HG03103 (cell line): Measurements from ENCODE around the gene FOXR1.
"Not testable (repeated sequence)": the region's sequence is repeated elsewhere in the genome, so short reads cannot be mapped to it uniquely, and the experiment has no call there.

ENCODE experiments used
- ATAC-seq: cut with Tn5 transposase; IDR thresholded peaks from one replicate; pipeline ENCODE4 v1.9.1; 2021; ENCODE audit warnings: low read depth; ENCODE audit not compliant: unreplicated experiment

The FOXR1 gene

GRCh38 chr11:118991486-118992038 lies 20.0 kb downstream of the FOXR1 start:
- ATAC-seq = not testable (repeated sequence)

GRCh38 chr11:118996926-118997626 lies 25.5 kb downstream of the FOXR1 start:
- peak; percentile 8 for ATAC-seq

DNA sequence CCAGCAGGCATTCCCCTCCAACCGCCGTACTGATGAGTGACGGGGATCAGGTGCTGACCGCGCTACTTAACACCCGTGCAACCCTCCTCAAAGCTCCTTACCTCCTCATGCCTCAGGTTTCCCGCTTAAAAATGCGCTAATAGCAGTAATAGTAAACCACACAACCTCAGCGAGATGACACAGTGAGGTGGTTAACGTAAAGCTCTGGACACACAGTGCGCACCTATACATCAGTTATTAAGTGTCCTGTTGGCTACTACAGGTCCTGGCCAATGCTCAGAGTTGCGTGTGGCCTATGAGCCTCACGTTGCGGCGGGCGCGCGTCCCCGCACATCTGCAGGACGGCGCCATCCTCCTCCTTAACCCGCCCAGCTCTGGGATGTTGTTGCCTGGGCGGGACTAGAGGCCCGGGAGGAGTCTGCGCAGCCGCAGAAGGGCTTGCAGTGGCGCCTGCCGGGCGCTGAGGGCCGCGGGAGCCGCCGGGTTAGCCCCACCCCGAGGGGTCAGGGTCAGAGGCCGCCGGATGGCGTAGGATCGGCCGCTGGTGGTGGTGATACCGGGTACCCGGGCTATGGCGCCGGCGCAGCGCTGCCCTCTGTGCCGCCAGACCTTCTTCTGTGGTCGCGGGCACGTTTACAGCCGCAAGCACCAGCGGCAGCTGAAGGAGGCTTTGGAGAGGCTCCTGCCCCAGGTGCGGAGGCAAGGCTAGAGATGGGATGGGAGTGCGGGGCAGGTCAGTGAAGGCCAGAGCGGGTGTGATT lies 26.2 kb downstream of the FOXR1 start, which contains the start of gene CENATAC:
TSS of gene CENATAC (plus strand) at position 512 of the 761 bp plus-strand sequence. CDS start at position 572, 60 bp downstream.
- peak; percentile 82 for ATAC-seq

- no peak for ATAC-seq
Measured at GRCh38 chr11:118998388-118998717, 26.8 kb downstream of the FOXR1 start.

GRCh38 chr11:118998822-118999221 lies 27.3 kb downstream of the FOXR1 start:
- no peak for ATAC-seq

DNA sequence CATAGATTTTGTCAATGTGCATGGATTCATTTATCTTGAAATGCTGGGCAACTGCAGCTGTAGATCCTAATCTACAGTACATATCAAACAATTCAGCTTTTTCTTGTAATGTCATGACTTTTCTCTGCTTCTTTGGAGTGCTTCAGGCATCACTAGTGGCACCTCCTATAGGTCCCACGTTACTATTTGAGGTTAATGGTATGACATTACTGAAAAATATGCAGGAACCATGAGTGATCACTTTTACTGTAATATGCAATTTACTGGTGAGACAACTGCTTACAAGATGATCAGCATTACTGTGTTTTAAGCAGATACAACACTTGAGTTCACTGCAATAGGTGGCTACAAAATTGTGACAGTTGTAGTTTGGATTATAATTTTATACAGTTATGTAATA lies 29.3 kb downstream of the FOXR1 start:
- ATAC-seq = no peak

GRCh38 chr11:119006656-119007055 lies 35.1 kb downstream of the FOXR1 start:
- no peak for ATAC-seq

DNA sequence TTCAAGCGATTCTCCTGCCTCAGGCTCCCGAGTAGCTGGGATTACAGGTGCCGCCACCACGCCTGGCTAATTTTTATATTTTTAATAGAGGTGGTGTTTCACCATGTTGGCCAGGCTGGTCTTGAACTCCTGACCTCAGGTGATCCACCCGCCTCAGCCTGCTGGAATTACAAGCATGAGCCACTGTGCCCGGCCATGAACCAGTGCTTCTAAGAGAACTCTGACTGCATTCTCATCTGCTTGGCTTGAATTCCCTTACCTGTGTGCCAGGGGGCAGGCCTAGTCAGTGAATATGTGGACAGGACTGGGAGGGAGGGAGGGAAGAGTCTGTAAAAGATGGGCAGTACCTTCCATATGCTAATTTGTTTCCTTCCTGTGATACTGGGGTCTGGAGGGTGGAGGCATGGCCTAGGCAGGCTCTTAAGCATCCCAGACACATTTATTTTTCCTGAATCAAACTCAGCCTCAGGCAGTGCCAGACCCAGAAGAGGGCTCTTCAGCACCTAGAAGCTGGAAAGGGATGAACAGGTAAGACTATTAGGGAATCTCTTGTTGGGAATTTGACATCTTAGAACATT lies 40.0 kb downstream of the FOXR1 start:
- no peak for ATAC-seq

DNA sequence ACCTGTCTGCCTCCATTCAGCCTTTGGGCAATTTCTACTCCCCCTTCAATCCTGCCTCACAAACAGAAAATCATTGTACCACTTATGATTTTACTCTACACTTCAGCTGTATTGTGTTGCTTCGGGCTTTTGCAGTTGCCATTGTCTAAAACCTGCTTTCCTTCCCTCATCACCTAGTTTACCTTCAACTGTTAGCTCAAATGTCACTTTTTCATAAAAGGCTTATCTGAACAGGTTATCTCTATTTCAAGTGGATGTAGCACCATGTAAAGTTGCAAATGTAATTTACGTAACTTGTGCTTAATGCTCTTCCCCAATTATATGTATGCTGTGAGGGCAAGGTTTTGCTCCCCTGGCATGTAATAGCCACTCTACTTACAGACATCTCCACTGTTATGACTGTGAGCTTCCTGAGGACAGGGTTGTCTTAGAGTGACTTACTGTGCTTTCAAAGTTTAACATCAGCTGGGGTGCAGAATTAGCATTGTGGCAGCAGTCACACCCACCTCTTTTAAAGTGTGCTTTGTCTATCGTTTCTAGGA lies 41.1 kb downstream of the FOXR1 start:
- no peak for ATAC-seq

- ATAC-seq = no peak
Measured at GRCh38 chr11:119014209-119014924, 42.8 kb downstream of the FOXR1 start.

GRCh38 chr11:119015054-119015611 lies 43.6 kb downstream of the FOXR1 start:
- ATAC-seq = no peak

GRCh38 chr11:119016216-119017009 lies 44.9 kb downstream of the FOXR1 start:
- ATAC-seq = no peak

GRCh38 chr11:119017377-119017776 lies 45.8 kb downstream of the FOXR1 start:
- ATAC-seq = not testable (repeated sequence)

- ATAC-seq = peak; percentile 79
Measured at GRCh38 chr11:119018074-119018938, 46.7 kb downstream of the FOXR1 start, which contains the start of the genes RPS25 and TRAPPC4. RPS25 (minus strand) TSS chr11:119018343; CDS start chr11:119018284, 59 bp downstream. TRAPPC4 (plus strand) TSS chr11:119018766; CDS start chr11:119018796, 30 bp downstream.

GRCh38 chr11:119019996-119020395 lies 48.4 kb downstream of the FOXR1 start:
- no peak for ATAC-seq

- ATAC-seq = no peak
Measured at GRCh38 chr11:119021631-119022030, 50.1 kb downstream of the FOXR1 start.

- ATAC-seq = no peak
Measured at GRCh38 chr11:119023741-119024140, 52.2 kb downstream of the FOXR1 start.

- ATAC-seq = no peak
Measured at GRCh38 chr11:119024430-119025098, 53.0 kb downstream of the FOXR1 start.
